ENCODE results near the gene TRPV5. TPM values are rescaled to one million over a fixed set of nuclear protein-coding genes. Genes with fewer than 3 reads are reported as not detected.

The TRPV5 gene
- polyA plus RNA-seq, 1 experiment: not detected

DNA sequence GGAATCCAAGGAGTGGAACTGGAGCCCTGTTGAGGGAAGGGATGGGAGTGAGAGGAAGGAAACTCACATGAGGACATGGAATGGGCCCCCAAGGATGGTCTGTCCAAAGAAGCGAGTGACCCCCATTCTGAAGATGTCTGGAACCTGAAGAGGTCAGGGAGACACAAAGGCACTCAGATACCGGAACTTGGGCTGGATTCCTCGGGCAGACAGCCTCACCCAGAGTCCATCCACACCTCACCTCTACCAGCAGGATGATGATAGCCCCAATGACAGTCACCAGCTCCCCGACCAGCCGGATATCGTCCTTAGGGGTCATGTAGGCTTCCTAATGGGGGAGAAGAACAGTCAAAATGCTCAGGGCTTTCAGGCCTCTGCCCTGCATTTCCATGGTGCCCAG lies 58.7 kb downstream of the TRPV5 start:
- ChIA-PET POLR2A (no interaction called here), CTCF (interaction anchor here (1.2 kb wide), 1 partner anchor 9 kb away, joined by 5 read pairs; no protein-coding TSS in a partner anchor)
- peaks cover 2% of the 10 kb centered on the region for H3K27me3 ChIP-seq (ENCODE audit: control insufficient read depth, insufficient read depth, low read length)
- no peak for TF ChIP-seq CTCF (IDR thresholded peaks at IDR 0.05; ENCODE audit: insufficient read depth, low read depth, low read length)
- no peaks in the 10 kb centered on the region; the same call in 1 of the 2 replicates for H3K36me3 ChIP-seq (ENCODE audit: control insufficient read depth, insufficient read depth, low read length)
- DNase-seq (ENCODE audit: low read depth): no peak
- no peak overlapping the region for H3K4me3 ChIP-seq (ENCODE audit: low read depth, low read length)

GRCh38 chr7:142874409-142874808 lies 59.1 kb downstream of the TRPV5 start:
- Histone ChIP-seq H3K4me3 (ENCODE audit: low read depth, low read length) (no peak overlapping the region), H3K27me3 (ENCODE audit: control insufficient read depth, insufficient read depth, low read length) (no peaks in the 10 kb centered on the region), H3K36me3 (ENCODE audit: control insufficient read depth, insufficient read depth, low read length) (no peaks in the 10 kb centered on the region; the same call in 1 of the 2 replicates)
- TF ChIP-seq CTCF (IDR thresholded peaks at IDR 0.05; ENCODE audit: insufficient read depth, low read depth, low read length): no peak
- ChIA-PET CTCF (no interaction called here), POLR2A (no interaction called here)
- DNase-seq (ENCODE audit: low read depth): no peak

- no peaks in the 10 kb centered on the region for H3K27me3 ChIP-seq (ENCODE audit: control insufficient read depth, insufficient read depth, low read length)
- ChIA-PET POLR2A (no interaction called here), CTCF (interaction anchor here (1.0 to 2.2 kb wide), 3 partner anchors 76 to 341 kb away, joined by 3 to 13 read pairs (median 7); no protein-coding TSS in a partner anchor)
- no peaks in the 10 kb centered on the region; the same call in 1 of the 2 replicates for H3K36me3 ChIP-seq (ENCODE audit: control insufficient read depth, insufficient read depth, low read length)
- no peak for DNase-seq (ENCODE audit: low read depth)
- no peak for TF ChIP-seq CTCF (IDR thresholded peaks at IDR 0.05; ENCODE audit: insufficient read depth, low read depth, low read length)
- H3K4me3 ChIP-seq (ENCODE audit: low read depth, low read length): no peak overlapping the region
Observed at GRCh38 chr7:142873871-142874270, 59.7 kb downstream of the TRPV5 start.

DNA sequence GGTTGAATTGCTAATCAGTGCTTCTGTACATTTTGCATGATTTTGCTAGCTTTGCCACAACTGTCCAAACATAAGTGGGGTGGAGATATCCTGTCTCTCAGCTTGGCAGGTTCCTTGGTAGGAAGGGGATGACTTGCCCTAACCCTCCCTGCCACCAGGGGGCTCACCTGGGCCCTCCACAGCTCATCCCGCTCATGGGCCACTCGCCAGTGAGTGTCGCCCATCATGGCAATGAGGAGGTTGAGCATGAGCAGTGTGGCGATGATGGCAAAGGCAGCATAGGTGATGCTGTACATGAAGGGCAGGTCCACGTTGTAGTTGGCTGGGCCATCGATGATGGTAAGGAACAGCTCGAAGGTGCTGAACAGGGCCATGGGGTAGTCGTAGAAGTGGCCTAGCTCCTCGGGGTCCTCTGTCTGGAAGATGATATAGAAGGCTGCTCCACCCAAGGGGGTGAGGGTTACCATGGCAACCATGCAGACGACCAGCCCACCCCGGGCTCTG lies 60.2 kb downstream of the TRPV5 start:
- TF ChIP-seq CTCF (IDR thresholded peaks at IDR 0.05; ENCODE audit: insufficient read depth, low read depth, low read length): peak; percentile 46
- Histone ChIP-seq H3K27me3 (ENCODE audit: control insufficient read depth, insufficient read depth, low read length) (no peaks in the 10 kb centered on the region), H3K36me3 (ENCODE audit: control insufficient read depth, insufficient read depth, low read length) (no peaks in the 10 kb centered on the region; the same call in 1 of the 2 replicates), H3K4me3 (ENCODE audit: low read depth, low read length) (no peak overlapping the region)
- ChIA-PET CTCF (interaction anchor here (0.7 to 2.2 kb wide), 9 partner anchors 10 to 341 kb away, joined by 3 to 13 read pairs (median 3); no protein-coding TSS in a partner anchor), POLR2A (no interaction called here)
- no peak for DNase-seq (ENCODE audit: low read depth)

- TF ChIP-seq CTCF (IDR thresholded peaks at IDR 0.05; ENCODE audit: insufficient read depth, low read depth, low read length): no peak
- DNase-seq (ENCODE audit: low read depth): no peak
- Histone ChIP-seq H3K4me3 (ENCODE audit: low read depth, low read length) (no peak overlapping the region), H3K27me3 (ENCODE audit: control insufficient read depth, insufficient read depth, low read length) (no peaks in the 10 kb centered on the region), H3K36me3 (ENCODE audit: control insufficient read depth, insufficient read depth, low read length) (no peaks in the 10 kb centered on the region; the same call in 1 of the 2 replicates)
- ChIA-PET CTCF (interaction anchor here (0.9 to 2.2 kb wide), 7 partner anchors 8 to 343 kb away, joined by 3 to 13 read pairs (median 4); partner anchors contain the start of gene EPHB6), POLR2A (no interaction called here)
Observed at GRCh38 chr7:142872106-142872675, 61.4 kb downstream of the TRPV5 start.

Data from BJ (cell line).